Gastroesophageal sphincter (tissue), 4 donors: ENCODE results near the gene CD300LG. TPM values are rescaled to one million over a fixed set of nuclear protein-coding genes. Genes with fewer than 3 reads are reported as not detected.
A peak's percentile ranks its signal among the peaks of the same experiment; 100 is the strongest.

ENCODE experiments used
- ATAC-seq: fragments of 150-250 bp; one replicate; pipeline ENCODE4 v1.9.1; 2016; ENCODE audit warnings: mild to moderate bottlenecking, moderate library complexity
- H3K27ac ChIP-seq, 4 donors: fragments of 200-600 bp; sonication (generic) in 3 of 4; 1 replicate in 3 of 4; 2 replicates in 1 of 4; pipeline ENCODE4 v1.5.1; 2016 to 2019
- H3K27me3 ChIP-seq: fragments of 200-600 bp; sonication (generic); one replicate; pipeline ENCODE4 v1.5.1; 2019
- H3K36me3 ChIP-seq, 2 donors: fragments of 200-600 bp; sonication (generic); one replicate each; pipeline ENCODE4 v1.5.1; 2019; ENCODE audit warnings: control low read depth in 1 of 2
- H3K4me1 ChIP-seq, 3 donors: fragments of 200-600 bp; sonication (generic); 1 replicate in 2 of 3; 2 replicates in 1 of 3; pipeline ENCODE4 v1.5.1; 2016 to 2019; ENCODE audit warnings: control low read depth in 2 of 3
- H3K4me3 ChIP-seq, 2 donors: fragments of 200-600 bp; sonication (generic); one replicate each; pipeline ENCODE4 v1.5.1; 2019; ENCODE audit warnings: mild to moderate bottlenecking in 1 of 2, moderate library complexity in 1 of 2
- H3K9me3 ChIP-seq, 3 donors: fragments of 200-600 bp; sonication (generic); one replicate each; pipeline ENCODE4 v1.5.1; 2017 to 2019; ENCODE audit warnings: control low read depth in 2 of 3
- EP300 ChIP-seq: sonication (generic); formaldehyde crosslinking; IDR thresholded peaks from one replicate; pipeline ENCODE4 v1.6.1; 2017; ENCODE audit warnings: antibody characterized with exemption, mild to moderate bottlenecking
- POLR2A ChIP-seq, 2 donors: fragments of 450-650 bp; IDR thresholded peaks; one replicate each; pipeline ENCODE4 v1.6.1; 2017; ENCODE audit warnings: antibody characterized with exemption in 2 of 2, mild to moderate bottlenecking in 2 of 2, moderate library complexity in 1 of 2
- POLR2AphosphoS5 ChIP-seq: sonication (generic); formaldehyde crosslinking; IDR thresholded peaks from one replicate; pipeline ENCODE4 v1.6.1; 2017; ENCODE audit warnings: antibody characterized with exemption
- WGBS, 2 donors: methylation state at CpG; one replicate each; pipeline ENCODE4 v1.1.5; 2018; ENCODE audit warnings: low coverage in 1 of 2; 5-methylcytosine and 5-hydroxymethylcytosine counted together
- total RNA-seq, 4 donors: library from RNA; depleted of rRNA; stranded (reverse); fragments of >200 nt; gene quantifications; one replicate each; pipeline ENCODE4 v1.1.0, GENCODE V29; 2016
- TF ChIP-seq, protein P1 (sequence below), 4 experiments: fragments of 200-600 bp in 2 of 4; fragments of 450-650 bp in 2 of 4; sonication (generic) in 1 of 4; IDR thresholded peaks; one replicate each; pipeline ENCODE4 v1.5.1; 2017 to 2019; ENCODE audit warnings: antibody characterized with exemption in 4 of 4, mild to moderate bottlenecking in 2 of 4, moderate library complexity in 2 of 4

Gene CD300LG
- total RNA-seq, 4 donors from 2014 or later, result 1.6 to 16.2 (median 3.7) TPM

DNA sequence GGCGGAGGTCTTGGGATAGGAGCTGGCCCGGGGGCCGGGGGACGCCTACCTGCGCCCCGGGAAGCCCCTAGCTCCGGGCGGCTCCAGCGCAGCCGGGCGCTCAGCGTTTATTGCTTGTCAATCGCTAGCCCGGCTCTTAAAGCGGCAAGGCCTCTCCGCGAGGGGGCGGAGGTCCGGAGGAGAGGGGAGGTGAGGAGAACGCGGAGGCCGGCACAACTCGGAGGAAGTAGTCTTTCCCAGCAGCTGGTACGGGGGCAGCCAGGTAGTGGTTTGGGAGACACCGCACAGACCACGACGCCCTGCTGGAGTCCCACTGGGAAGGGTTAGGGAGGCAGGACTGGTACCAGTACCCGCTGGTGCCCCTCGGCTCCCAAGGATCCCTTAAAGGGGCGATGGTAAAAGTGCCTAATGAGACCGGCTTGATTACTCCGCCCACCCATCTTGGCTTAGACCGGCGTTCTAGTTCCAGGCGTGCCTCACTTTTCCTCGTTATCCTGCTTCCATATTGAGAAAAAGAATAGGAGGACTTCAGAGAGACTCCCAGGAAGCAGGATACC, 60.5 kb downstream of the CD300LG start, which contains the start of gene MPP2:
TSS of gene MPP2 (minus strand) at position 112 of the 557 bp plus-strand sequence. CDS start 3,076 bp downstream, outside the sequence.
- 0% methylated on average over 6 to 14 of the region's 36 CpGs for WGBS, 2 donors
- peaks cover 0 to 19% of the 10 kb centered on the region in 2 donors for H3K36me3 ChIP-seq
- no peaks in the 10 kb centered on the region for H3K9me3 ChIP-seq
- TF ChIP-seq, protein P1, sequence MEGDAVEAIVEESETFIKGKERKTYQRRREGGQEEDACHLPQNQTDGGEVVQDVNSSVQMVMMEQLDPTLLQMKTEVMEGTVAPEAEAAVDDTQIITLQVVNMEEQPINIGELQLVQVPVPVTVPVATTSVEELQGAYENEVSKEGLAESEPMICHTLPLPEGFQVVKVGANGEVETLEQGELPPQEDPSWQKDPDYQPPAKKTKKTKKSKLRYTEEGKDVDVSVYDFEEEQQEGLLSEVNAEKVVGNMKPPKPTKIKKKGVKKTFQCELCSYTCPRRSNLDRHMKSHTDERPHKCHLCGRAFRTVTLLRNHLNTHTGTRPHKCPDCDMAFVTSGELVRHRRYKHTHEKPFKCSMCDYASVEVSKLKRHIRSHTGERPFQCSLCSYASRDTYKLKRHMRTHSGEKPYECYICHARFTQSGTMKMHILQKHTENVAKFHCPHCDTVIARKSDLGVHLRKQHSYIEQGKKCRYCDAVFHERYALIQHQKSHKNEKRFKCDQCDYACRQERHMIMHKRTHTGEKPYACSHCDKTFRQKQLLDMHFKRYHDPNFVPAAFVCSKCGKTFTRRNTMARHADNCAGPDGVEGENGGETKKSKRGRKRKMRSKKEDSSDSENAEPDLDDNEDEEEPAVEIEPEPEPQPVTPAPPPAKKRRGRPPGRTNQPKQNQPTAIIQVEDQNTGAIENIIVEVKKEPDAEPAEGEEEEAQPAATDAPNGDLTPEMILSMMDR (IDR thresholded peaks at IDR 0.05), result peak in 3 of 4 experiments; percentile 32 to 64 (median 48)
- no peak for TF ChIP-seq EP300
- TF ChIP-seq POLR2A (IDR thresholded peaks at IDR 0.05), result peak; percentile 41 to 50
- TF ChIP-seq POLR2AphosphoS5, result peak; percentile 54
- peak; percentile 66 for ATAC-seq
- H3K4me1 ChIP-seq, result peaks cover 0 to 49% (median 15%) of the 10 kb centered on the region in 3 donors
- H3K27ac ChIP-seq, result peak within 1 kb of the TSS; percentile 86 to 96 (median 94)
- peaks cover 13% of the 10 kb centered on the region for H3K27me3 ChIP-seq
- peak within 1 kb of the TSS; percentile 79 to 81 for H3K4me3 ChIP-seq

DNA sequence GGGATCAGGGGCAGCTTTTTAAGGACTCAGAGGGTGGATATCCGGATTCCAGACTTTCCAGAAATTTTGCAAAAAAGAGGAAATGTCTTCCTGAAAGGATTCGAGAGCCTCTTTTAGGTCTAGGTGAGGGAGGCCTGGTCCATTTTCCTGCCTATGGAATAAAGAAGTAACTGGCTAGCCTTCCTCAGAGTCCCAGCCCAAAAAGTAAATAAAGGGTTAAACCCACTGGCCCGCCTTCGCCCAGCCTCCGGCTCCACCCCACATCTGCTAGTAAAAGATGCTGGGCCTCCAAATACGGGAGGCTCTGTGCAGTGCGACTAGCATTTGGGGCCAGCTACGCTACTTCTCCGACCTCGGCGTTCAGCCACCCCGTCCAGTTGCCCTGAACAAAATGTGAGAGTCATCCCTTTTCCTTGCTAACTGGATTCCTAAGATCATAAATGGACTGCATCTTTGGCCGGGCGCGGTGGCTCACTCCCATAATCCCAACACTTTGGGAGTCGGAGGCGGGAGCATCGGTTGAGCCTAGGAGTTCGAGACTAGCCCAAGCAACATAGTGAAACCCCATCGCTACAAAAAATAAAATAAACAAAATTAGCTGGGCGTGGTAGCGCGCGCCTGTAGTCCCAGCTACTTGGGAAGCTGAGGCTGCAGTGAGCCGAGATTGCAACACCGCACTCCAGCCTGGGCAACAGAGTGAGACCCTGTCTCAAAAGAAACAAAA, 61.2 kb downstream of the CD300LG start:
- no peaks in the 10 kb centered on the region for H3K9me3 ChIP-seq
- peaks cover 0 to 47% (median 15%) of the 10 kb centered on the region in 3 donors for H3K4me1 ChIP-seq
- 9 to 16% methylated on average over 19 of the region's 26 CpGs for WGBS, 2 donors
- H3K4me3 ChIP-seq, result peak overlapping the region; percentile 79 to 81
- H3K27me3 ChIP-seq, result peaks cover 14% of the 10 kb centered on the region
- TF ChIP-seq POLR2AphosphoS5 (peak; percentile 57), POLR2A (IDR thresholded peaks at IDR 0.05) (peak in 1 of 2 donors; percentile 18), EP300 (no peak)
- ATAC-seq, result peak; percentile 77
- peak overlapping the region; percentile 86 to 96 (median 94) for H3K27ac ChIP-seq
- H3K36me3 ChIP-seq, result peaks cover 0 to 14% of the 10 kb centered on the region in 2 donors

DNA sequence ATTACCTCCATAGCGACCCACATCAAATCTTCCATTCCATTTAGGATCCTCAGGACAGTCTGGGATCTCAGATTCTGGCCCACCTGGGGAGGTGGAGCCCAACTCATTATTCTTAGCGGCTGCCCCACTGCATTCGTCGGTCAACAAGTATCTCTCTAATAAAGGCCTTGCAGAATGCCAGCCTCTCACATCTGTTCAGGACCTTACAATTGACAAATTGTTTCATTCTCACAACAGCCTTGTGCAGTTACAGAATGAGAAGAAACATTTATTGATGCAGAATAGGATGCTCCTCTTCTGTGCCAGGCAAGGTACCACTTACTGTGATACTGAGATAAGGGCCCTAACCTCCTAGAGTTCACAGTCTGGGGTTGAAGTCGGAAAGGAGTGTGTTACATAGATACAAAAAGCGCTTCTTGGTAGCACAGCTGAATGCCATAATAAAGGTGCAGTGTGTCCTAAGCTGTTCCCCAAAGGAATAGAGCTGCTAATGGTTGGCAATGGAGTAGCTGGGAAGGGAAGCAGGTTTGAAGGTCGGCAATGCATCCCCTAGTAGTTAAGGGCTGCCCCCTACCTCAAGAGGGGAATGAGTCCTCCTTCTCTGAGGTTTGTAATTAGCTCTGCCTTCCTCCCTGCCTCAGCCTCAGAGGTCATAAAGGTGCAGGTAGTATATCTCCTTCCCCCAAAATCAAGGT, 62.7 kb downstream of the CD300LG start:
- H3K4me3 ChIP-seq, result no peak overlapping the region
- TF ChIP-seq, protein P1 (IDR thresholded peaks at IDR 0.05), result no peak
- no peak for TF ChIP-seq POLR2AphosphoS5
- ATAC-seq, result no peak
- H3K27ac ChIP-seq, result no peak overlapping the region
- H3K9me3 ChIP-seq, result no peaks in the 10 kb centered on the region
- no peaks in the 10 kb centered on the region for H3K36me3 ChIP-seq
- H3K4me1 ChIP-seq, result peaks cover 0 to 43% (median 15%) of the 10 kb centered on the region in 3 donors
- 49 to 74% methylated on average over 5 to 6 of the region's 7 CpGs for WGBS, 2 donors
- peaks cover 21% of the 10 kb centered on the region for H3K27me3 ChIP-seq

DNA sequence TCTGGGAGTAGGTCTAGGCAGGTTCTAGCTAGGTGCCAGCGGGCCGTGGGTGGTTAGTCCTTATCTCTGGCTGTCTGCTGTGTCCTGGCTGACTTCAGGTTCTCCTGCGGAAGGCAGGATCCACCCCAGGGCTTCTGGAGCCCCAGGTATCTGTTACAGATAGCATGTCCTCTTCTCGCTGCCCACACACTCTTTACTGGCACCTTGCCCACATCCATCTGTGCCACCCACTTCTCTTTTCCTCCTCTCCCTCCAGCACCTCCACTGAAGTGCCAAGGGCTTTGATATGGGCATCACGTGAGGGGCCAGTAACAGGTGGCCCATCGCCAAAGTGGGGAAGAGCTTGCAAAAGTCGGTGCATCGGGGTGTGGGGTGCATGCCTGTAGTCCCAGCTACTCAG, 64.9 kb downstream of the CD300LG start:
- no peak for TF ChIP-seq EP300
- TF ChIP-seq POLR2AphosphoS5, result no peak
- TF ChIP-seq, protein P1 (IDR thresholded peaks at IDR 0.05), result no peak
- no peak for TF ChIP-seq POLR2A (IDR thresholded peaks at IDR 0.05)
- no peaks in the 10 kb centered on the region for H3K36me3 ChIP-seq
- WGBS, 2 donors, result 34 to 58% methylated on average over 3 of the region's 8 CpGs
- no peaks in the 10 kb centered on the region for H3K9me3 ChIP-seq
- peaks cover 8% of the 10 kb centered on the region for H3K27me3 ChIP-seq
- H3K4me1 ChIP-seq, result peaks cover 0 to 21% (median 4%) of the 10 kb centered on the region in 3 donors
- no peak overlapping the region for H3K27ac ChIP-seq
- no peak overlapping the region for H3K4me3 ChIP-seq
- ATAC-seq, result no peak

DNA sequence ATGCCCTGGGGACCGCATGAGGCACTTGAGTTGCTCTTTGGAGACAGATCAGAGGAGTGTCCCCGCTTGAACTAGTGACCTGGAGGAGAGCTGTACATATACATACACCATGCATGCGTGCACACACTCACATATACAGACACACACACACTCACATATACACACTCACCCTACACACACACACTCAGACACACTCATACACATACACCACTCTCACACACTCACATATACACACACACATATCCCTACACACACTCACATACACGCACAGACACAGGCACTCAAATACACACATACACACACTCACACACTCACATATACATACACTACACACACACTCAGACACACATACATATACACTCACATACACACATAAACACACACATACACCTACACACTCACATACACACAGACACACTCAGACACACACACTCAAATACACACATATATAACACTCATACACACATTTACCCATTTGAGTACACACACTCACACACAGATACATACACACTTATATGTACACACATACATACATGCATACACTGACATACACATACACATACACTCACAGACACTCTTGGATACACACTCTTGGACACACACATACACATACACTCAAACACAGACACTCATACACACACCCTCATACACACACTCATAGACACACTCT, 65.8 kb downstream of the CD300LG start:
- TF ChIP-seq, protein P1 (IDR thresholded peaks at IDR 0.05), result no peak
- no peak for TF ChIP-seq POLR2AphosphoS5
- no peak for TF ChIP-seq EP300
- no peak for TF ChIP-seq POLR2A (IDR thresholded peaks at IDR 0.05)
- no peak for ATAC-seq
- WGBS, 2 donors, result 42 to 47% methylated on average over 4 of the region's 4 CpGs
- Histone ChIP-seq H3K36me3 (no peaks in the 10 kb centered on the region), H3K9me3 (no peaks in the 10 kb centered on the region), H3K4me1 (peaks cover 0 to 21% (median 4%) of the 10 kb centered on the region in 3 donors), H3K4me3 (no peak overlapping the region), H3K27ac (no peak overlapping the region), H3K27me3 (peaks cover 17% of the 10 kb centered on the region)
